HEK293 (cell line): ENCODE results near the gene HDGF.

Source experiments
- MEIS1 ChIP-seq: sonication (generic); formaldehyde crosslinking; IDR thresholded peaks from 2 replicates; pipeline ENCODE4 v1.8.1; 2022; ENCODE audit warnings: missing genetic modification reagents, mild to moderate bottlenecking, borderline replicate concordance
- YY1 ChIP-seq: fragments of 450-650 bp; formaldehyde crosslinking; IDR thresholded peaks from 2 replicates; pipeline ENCODE4 v1.5.1; 2018; ENCODE audit warnings: missing biosample characterization, missing genetic modification characterization
- ZBTB48 ChIP-seq: fragments of 450-650 bp; formaldehyde crosslinking; IDR thresholded peaks from 2 replicates; pipeline ENCODE4 v1.5.1; 2016; ENCODE audit warnings: missing biosample characterization, missing genetic modification characterization
- ZBTB7A ChIP-seq: fragments of 450-650 bp; formaldehyde crosslinking; IDR thresholded peaks from 2 replicates; pipeline ENCODE4 v1.5.1; 2016; ENCODE audit warnings: low read depth, missing biosample characterization, missing genetic modification characterization
- ZFP41 ChIP-seq: fragments of 450-650 bp; formaldehyde crosslinking; IDR thresholded peaks from 2 replicates; pipeline ENCODE4 v1.5.1; 2016; ENCODE audit warnings: missing biosample characterization, missing genetic modification characterization, borderline replicate concordance
- ZNF558 ChIP-seq: fragments of 450-650 bp; formaldehyde crosslinking; IDR thresholded peaks from 2 replicates; pipeline ENCODE4 v1.5.1; 2016; ENCODE audit warnings: missing biosample characterization, missing genetic modification characterization
- ZNF654 ChIP-seq: fragments of 450-650 bp; formaldehyde crosslinking; IDR thresholded peaks from 2 replicates; pipeline ENCODE4 v1.5.1; 2016; ENCODE audit warnings: low read depth, missing biosample characterization, missing genetic modification characterization
- ZNF776 ChIP-seq: fragments of 450-650 bp; formaldehyde crosslinking; IDR thresholded peaks from 2 replicates; pipeline ENCODE4 v1.5.0; 2017; ENCODE audit warnings: missing biosample characterization, missing genetic modification characterization, borderline replicate concordance
- TF ChIP-seq, protein P1 (sequence below): fragments of 450-650 bp; formaldehyde crosslinking; IDR thresholded peaks from 2 replicates; pipeline ENCODE4 v1.5.1; 2016; ENCODE audit warnings: missing biosample characterization, missing genetic modification characterization, low read depth

DNA sequence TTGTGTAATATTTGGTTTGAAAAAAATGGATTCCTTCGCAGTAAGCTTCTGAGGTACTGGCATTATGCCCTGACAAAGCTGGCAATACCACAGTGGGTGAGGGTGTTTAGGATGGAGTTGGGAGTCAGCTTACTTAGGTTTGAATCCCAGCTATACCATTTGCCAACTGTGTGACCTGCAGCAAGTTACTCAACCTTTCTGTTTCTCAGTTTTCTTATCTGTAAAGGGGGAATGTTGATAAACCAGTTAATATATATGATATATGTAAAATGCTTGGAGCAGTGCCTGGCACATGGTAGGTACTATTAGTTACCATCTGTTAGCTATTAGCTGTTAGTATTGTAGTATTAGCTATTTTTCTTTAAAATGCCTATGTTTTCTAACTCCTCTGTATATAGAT lies 4.9 kb upstream of the HDGF start:
- TF ChIP-seq ZNF558 (tag by site-specific recombination) (no peak), ZFP41 (no peak), ZNF654 (tag by site-specific recombination) (no peak), ZBTB7A (tag by site-specific recombination) (no peak), MEIS1 (no peak), ZNF776 (tag by site-specific recombination) (no peak), ZBTB48 (no peak), YY1 (tag by site-specific recombination) (no peak)
- TF ChIP-seq, protein P1, sequence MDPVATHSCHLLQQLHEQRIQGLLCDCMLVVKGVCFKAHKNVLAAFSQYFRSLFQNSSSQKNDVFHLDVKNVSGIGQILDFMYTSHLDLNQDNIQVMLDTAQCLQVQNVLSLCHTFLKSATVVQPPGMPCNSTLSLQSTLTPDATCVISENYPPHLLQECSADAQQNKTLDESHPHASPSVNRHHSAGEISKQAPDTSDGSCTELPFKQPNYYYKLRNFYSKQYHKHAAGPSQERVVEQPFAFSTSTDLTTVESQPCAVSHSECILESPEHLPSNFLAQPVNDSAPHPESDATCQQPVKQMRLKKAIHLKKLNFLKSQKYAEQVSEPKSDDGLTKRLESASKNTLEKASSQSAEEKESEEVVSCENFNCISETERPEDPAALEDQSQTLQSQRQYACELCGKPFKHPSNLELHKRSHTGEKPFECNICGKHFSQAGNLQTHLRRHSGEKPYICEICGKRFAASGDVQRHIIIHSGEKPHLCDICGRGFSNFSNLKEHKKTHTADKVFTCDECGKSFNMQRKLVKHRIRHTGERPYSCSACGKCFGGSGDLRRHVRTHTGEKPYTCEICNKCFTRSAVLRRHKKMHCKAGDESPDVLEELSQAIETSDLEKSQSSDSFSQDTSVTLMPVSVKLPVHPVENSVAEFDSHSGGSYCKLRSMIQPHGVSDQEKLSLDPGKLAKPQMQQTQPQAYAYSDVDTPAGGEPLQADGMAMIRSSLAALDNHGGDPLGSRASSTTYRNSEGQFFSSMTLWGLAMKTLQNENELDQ = no peak
